ENCODE results near the gene RALGPS2. TPM values are rescaled to one million over a fixed set of nuclear protein-coding genes. Genes with fewer than 3 reads are reported as not detected.
A peak's percentile ranks its signal among the peaks of the same experiment; 100 is the strongest.

RALGPS2 gene
- polyA plus RNA-seq, 3 donors, result 2.0 to 4.2 (median 2.3) TPM

DNA sequence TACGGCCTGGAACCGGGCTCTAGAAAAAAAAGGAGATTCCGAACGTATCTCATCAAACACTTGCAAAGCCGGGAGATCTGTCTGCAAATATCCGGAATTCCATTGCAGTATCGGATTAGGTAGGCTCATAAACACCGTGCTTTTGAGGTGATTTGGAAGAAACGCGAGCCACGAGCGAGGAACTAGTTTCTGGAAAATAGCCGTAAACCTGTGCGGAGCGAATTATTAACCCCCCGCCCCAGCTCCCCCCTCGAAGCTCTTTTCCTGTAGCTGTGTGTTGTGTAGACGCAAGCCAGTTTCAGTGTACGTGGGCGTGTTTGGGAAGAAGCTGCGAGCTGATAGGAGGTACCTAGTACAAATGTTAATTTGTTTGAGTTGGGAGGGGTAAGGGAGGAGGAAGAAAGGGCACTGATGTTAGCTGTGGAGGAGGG, 1.1 kb downstream of the RALGPS2 start:
- no peaks in the 10 kb centered on the region for H3K79me2 ChIP-seq (ENCODE audit: insufficient read depth, low read length)

DNA sequence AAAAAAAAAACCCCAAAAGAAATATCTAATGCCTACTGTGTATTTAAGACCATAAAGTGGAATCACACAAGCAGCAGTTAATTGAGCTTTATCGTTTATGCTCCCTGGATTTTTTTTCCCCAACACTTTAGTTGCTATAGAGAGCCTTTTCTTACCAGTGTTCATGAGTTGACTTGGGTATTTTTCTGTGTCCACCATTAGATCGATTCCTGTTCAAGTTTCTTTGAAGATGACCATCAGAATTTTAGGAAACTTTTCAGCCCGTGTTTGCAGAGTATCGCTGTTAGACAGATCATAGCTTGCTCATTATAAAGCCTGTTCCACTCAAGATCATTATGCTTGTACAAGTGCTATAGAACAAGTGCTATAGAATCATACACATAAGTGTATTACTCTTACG, 1.5 kb downstream of the RALGPS2 start:
- H3K9me3 Mint-ChIP-seq, result peaks cover 0 to 4% (median under 1%) of the 10 kb centered on the region in 7 donors
- H3K27me3 ChIP-seq (ENCODE audit: control insufficient read depth in 2 of 2, insufficient read depth in 2 of 2, low read length in 2 of 2), result no peaks in the 10 kb centered on the region
- no peak for DNase-seq
- H3K4me2 ChIP-seq (replicated peaks; ENCODE audit: extremely low read depth, low read length, poor library complexity, severe bottlenecking), result peak overlapping the region; percentile 99
- H3K36me3 ChIP-seq (replicated peaks in 1 of 2; ENCODE audit: control insufficient read depth in 1 of 2, insufficient read depth in 2 of 2, low read length in 2 of 2), result no peaks in the 10 kb centered on the region
- peaks cover 0 to 6% of the 10 kb centered on the region in 2 donors for H3K36me3 Mint-ChIP-seq
- H3K27me3 Mint-ChIP-seq (ENCODE audit: low read depth in 3 of 3), result peaks cover 0 to 4% (median 2%) of the 10 kb centered on the region in 3 donors
- peak overlapping the region; percentile 77 for H3K9ac ChIP-seq (ENCODE audit: insufficient read depth, low read length, poor library complexity, severe bottlenecking)
- intact Hi-C loops (cut with micrococcal nuclease), result no loop called here
- peaks cover 10% of the 10 kb centered on the region for H3K4me1 Mint-ChIP-seq
- TF ChIP-seq, protein P1, sequence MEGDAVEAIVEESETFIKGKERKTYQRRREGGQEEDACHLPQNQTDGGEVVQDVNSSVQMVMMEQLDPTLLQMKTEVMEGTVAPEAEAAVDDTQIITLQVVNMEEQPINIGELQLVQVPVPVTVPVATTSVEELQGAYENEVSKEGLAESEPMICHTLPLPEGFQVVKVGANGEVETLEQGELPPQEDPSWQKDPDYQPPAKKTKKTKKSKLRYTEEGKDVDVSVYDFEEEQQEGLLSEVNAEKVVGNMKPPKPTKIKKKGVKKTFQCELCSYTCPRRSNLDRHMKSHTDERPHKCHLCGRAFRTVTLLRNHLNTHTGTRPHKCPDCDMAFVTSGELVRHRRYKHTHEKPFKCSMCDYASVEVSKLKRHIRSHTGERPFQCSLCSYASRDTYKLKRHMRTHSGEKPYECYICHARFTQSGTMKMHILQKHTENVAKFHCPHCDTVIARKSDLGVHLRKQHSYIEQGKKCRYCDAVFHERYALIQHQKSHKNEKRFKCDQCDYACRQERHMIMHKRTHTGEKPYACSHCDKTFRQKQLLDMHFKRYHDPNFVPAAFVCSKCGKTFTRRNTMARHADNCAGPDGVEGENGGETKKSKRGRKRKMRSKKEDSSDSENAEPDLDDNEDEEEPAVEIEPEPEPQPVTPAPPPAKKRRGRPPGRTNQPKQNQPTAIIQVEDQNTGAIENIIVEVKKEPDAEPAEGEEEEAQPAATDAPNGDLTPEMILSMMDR (IDR thresholded peaks at IDR 0.05), result no peak
- no peaks in the 10 kb centered on the region for H4K20me1 ChIP-seq (ENCODE audit: insufficient read depth, low read length)
- peak overlapping the region in 2 of 3 experiments; percentile 89 to 97 for H3K4me3 ChIP-seq (replicated peaks in 1 of 3; ENCODE audit: low read depth in 2 of 3, low read length in 3 of 3)
- H3K27ac Mint-ChIP-seq, result peak overlapping the region in 2 of 7 donors; percentile 24 to 86
- H3K9me3 ChIP-seq (replicated peaks in 1 of 2; ENCODE audit: control insufficient read depth in 1 of 2, insufficient read depth in 1 of 2, low read length in 2 of 2), result peaks cover 0 to under 1% of the 10 kb centered on the region in 2 donors
- H2AFZ ChIP-seq (ENCODE audit: insufficient read depth, low read depth, low read length, poor library complexity, severe bottlenecking), result peak overlapping the region; percentile 95
- no peak overlapping the region for H3K27ac ChIP-seq (ENCODE audit: low read depth in 1 of 2, low read length in 2 of 2)
- H3K79me2 ChIP-seq (ENCODE audit: insufficient read depth, low read length), result no peaks in the 10 kb centered on the region
- H3K4me3 Mint-ChIP-seq, result peak overlapping the region; percentile 89 to 92
- 29% methylated on average over 1 of the region's 5 CpGs for WGBS (ENCODE audit: insufficient coverage)
- H3K4me1 ChIP-seq (ENCODE audit: control insufficient read depth in 1 of 2, insufficient read depth in 2 of 2, low read length in 2 of 2), result peaks cover 8 to 15% of the 10 kb centered on the region in 2 donors

More for the DNA sequence above, 1.1 kb downstream of the RALGPS2 start:
- peak overlapping the region; percentile 77 for H3K9ac ChIP-seq (ENCODE audit: insufficient read depth, low read length, poor library complexity, severe bottlenecking)
- 0% methylated on average over 5 of the region's 21 CpGs for WGBS (ENCODE audit: insufficient coverage)
- no peaks in the 10 kb centered on the region for H3K27me3 ChIP-seq (ENCODE audit: control insufficient read depth in 2 of 2, insufficient read depth in 2 of 2, low read length in 2 of 2)
- H3K27ac ChIP-seq (ENCODE audit: low read depth in 1 of 2, low read length in 2 of 2), result peak overlapping the region in 1 of 2 donors; percentile 70
- TF ChIP-seq, protein P1 (IDR thresholded peaks at IDR 0.05), result no peak
- Mint-ChIP-seq H3K27ac (peak overlapping the region in 5 of 7 donors; percentile 80 to 86 (median 82)), H3K4me3 (peak overlapping the region; percentile 89 to 92), H3K9me3 (peaks cover 0 to 4% (median 0%) of the 10 kb centered on the region in 7 donors), H3K4me1 (peaks cover 10% of the 10 kb centered on the region), H3K27me3 (ENCODE audit: low read depth in 3 of 3) (peaks cover 0 to 4% (median 2%) of the 10 kb centered on the region in 3 donors), H3K36me3 (peaks cover 0 to 6% of the 10 kb centered on the region in 2 donors)
- peak overlapping the region; percentile 99 for H3K4me2 ChIP-seq (replicated peaks; ENCODE audit: extremely low read depth, low read length, poor library complexity, severe bottlenecking)
- peak overlapping the region; percentile 80 to 97 (median 89) for H3K4me3 ChIP-seq (replicated peaks in 1 of 3; ENCODE audit: low read depth in 2 of 3, low read length in 3 of 3)
- no peaks in the 10 kb centered on the region for H3K36me3 ChIP-seq (replicated peaks in 1 of 2; ENCODE audit: control insufficient read depth in 1 of 2, insufficient read depth in 2 of 2, low read length in 2 of 2)
- intact Hi-C loops (cut with micrococcal nuclease), result no loop called here
- peak overlapping the region; percentile 95 for H2AFZ ChIP-seq (ENCODE audit: insufficient read depth, low read depth, low read length, poor library complexity, severe bottlenecking)
- no peaks in the 10 kb centered on the region for H3K9me3 ChIP-seq (replicated peaks in 1 of 2; ENCODE audit: control insufficient read depth in 1 of 2, insufficient read depth in 1 of 2, low read length in 2 of 2)
- no peaks in the 10 kb centered on the region for H4K20me1 ChIP-seq (ENCODE audit: insufficient read depth, low read length)
- DNase-seq, result peak; percentile 50 to 61 (median 51)
- peaks cover 8 to 15% of the 10 kb centered on the region in 2 donors for H3K4me1 ChIP-seq (ENCODE audit: control insufficient read depth in 1 of 2, insufficient read depth in 2 of 2, low read length in 2 of 2)
